OCI-LY7 (cell line): Measurements from ENCODE around the gene ATP8B3.
A peak's percentile ranks its signal among the peaks of the same experiment; 100 is the strongest.

Experiments used
- EZH2phosphoT487 ChIP-seq: fragments of 200-600 bp; sonication (generic); IDR thresholded peaks from 2 replicates; pipeline ENCODE4 v1.6.1; 2018; ENCODE audit warnings: low read depth, borderline replicate concordance, mild to moderate bottlenecking, mixed run types, antibody characterized with exemption, low read length, moderate library complexity, mixed read lengths
- TF ChIP-seq, protein P1 (sequence below): fragments of 200-600 bp; sonication (generic); conservative IDR thresholded peaks from 2 replicates; pipeline ENCODE4 v1.5.1; 2014; ENCODE audit warnings: mild to moderate bottlenecking, antibody characterized with exemption, low read length, moderate library complexity, mixed read lengths

DNA sequence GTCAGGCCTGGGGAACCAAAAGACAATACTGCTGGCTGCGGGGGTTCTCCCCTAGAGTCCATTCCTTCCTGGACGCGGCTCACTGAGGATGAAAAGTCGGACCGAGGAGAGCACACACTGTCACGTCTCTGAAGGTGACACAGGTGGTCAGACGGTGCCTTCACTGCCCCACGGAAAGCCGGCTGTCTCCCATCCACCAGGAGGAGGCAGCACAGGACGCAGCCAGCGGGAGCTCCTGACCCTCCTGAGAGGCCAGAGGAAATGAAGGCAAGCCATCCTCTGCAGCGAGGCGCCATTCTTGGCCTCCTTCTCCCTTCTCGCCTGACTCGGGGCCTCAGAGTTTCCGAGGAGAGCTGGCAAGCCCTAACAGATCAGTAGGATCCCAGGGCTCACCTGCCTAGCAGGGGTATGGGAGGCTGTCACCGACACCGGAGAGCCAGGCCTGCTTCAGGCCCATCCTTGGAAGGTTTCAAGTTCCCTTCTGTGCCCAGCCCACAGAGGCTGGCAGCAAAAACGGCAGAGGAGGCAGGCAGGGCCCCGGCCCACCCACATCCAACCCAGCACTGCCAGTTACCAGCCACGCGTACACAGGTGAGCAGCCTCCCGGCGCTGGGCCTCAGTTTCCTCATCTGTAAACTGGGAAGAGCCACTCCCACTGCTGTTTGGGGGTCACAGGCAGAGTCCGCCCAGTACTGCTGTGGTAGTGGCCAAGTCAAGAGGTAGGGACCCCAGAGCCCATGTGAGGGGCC lies 31.7 kb upstream of the ATP8B3 start:
- TF ChIP-seq, protein P1, sequence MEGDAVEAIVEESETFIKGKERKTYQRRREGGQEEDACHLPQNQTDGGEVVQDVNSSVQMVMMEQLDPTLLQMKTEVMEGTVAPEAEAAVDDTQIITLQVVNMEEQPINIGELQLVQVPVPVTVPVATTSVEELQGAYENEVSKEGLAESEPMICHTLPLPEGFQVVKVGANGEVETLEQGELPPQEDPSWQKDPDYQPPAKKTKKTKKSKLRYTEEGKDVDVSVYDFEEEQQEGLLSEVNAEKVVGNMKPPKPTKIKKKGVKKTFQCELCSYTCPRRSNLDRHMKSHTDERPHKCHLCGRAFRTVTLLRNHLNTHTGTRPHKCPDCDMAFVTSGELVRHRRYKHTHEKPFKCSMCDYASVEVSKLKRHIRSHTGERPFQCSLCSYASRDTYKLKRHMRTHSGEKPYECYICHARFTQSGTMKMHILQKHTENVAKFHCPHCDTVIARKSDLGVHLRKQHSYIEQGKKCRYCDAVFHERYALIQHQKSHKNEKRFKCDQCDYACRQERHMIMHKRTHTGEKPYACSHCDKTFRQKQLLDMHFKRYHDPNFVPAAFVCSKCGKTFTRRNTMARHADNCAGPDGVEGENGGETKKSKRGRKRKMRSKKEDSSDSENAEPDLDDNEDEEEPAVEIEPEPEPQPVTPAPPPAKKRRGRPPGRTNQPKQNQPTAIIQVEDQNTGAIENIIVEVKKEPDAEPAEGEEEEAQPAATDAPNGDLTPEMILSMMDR = peak; percentile 21; the same call in 1 of the 2 replicates
- no peak for TF ChIP-seq EZH2phosphoT487
